Measurements from ENCODE around the gene NDUFV1. TPM values are rescaled to one million over a fixed set of nuclear protein-coding genes. Genes with fewer than 3 reads are reported as not detected.

The NDUFV1 gene
- total and polyA plus RNA-seq, 7 donors, result 152 to 286 (median 217) TPM

DNA sequence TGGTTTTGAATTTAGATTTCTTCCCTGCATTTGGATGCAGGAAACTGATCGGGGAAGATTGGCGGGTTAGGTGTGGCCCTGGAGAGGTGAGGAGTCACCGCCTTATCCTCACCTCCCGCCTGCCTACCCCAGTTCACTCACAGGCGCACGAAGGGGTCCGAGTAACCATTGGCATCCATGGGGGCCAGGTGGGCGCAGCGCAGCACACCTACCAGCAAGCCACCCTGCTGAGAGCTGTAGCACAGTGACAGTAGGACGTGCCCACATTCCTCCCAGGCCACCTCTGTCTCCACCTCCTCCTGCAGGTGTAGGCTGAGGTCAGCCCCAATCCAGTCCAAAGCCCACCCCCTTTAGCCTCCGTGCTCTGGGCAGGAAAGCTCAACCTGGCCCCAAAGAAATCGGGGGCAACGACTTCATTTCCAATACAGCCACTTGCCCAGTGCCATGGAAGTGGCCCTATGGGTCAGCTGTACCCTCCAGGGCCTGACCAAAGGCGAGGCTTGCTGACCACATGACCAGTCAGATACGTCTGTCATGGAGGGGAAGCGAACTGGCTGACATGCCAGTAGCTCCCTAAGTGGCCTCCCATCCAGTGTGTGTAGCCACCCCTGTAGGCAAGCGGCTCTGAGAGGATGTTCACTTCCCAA is 6.7 kb downstream of the NDUFV1 start:
- intact Hi-C loops (cut with DNase I), result no loop called here
- peak overlapping the region in 3 of 4 donors; percentile 40 to 47 (median 45) for H3K27ac ChIP-seq
- H3K36me3 ChIP-seq, result peaks cover 20 to 49% (median 30%) of the 10 kb centered on the region in 4 donors

DNA sequence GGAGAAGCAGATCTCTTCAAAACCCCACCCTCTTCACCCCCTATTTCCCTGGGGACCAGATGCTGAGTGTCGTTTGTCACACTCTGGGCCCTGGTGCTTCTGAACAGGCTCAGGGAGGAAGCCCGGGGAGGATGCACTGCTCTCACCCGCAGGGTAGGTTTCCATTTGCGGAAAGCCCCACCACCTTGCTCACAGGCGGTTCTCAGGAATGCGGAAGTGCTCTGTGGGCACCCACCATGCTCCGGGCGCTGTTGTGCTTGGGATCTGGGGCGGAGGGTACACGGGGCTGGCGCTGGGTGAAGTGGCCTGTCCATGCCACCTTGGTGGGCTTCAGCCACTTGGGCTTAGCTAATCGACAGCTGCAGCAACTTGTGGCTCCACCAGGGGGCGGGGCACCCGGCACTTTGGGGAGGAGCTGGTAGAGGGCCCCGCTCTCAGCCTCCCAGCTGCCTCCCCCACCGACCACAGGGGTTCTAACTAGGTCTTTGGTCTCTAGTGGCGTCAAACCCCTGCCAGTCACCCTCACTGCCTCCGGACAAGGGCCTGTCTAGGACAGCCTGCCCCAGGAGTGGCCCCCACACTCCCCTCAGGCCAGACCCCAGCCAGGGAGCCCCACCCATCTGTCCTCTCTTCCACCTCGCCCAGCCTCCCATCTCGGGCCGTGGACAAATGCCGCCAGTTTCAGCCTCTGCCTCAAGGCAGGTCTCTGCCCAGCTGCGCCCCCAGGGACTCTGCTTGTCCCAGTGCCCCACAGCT is 7.4 kb downstream of the NDUFV1 start:
- TF ChIP-seq EP300 (IDR thresholded peaks at IDR 0.05) (no peak), POLR2A (IDR thresholded peaks at IDR 0.05) (no peak), POLR2AphosphoS5 (IDR thresholded peaks at IDR 0.05) (peak in 1 of 4 donors; percentile 23)
- TF ChIP-seq, protein P1, sequence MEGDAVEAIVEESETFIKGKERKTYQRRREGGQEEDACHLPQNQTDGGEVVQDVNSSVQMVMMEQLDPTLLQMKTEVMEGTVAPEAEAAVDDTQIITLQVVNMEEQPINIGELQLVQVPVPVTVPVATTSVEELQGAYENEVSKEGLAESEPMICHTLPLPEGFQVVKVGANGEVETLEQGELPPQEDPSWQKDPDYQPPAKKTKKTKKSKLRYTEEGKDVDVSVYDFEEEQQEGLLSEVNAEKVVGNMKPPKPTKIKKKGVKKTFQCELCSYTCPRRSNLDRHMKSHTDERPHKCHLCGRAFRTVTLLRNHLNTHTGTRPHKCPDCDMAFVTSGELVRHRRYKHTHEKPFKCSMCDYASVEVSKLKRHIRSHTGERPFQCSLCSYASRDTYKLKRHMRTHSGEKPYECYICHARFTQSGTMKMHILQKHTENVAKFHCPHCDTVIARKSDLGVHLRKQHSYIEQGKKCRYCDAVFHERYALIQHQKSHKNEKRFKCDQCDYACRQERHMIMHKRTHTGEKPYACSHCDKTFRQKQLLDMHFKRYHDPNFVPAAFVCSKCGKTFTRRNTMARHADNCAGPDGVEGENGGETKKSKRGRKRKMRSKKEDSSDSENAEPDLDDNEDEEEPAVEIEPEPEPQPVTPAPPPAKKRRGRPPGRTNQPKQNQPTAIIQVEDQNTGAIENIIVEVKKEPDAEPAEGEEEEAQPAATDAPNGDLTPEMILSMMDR (IDR thresholded peaks at IDR 0.05), result peak; percentile 10 to 69 (median 48)
- Histone ChIP-seq H3K27me3 (peaks cover 8 to 26% (median 25%) of the 10 kb centered on the region in 3 donors), H3K27ac (peak overlapping the region; percentile 40 to 47 (median 46)), H3K4me1 (peaks cover 0 to 16% (median 11%) of the 10 kb centered on the region in 4 donors), H3K9me3 (no peaks in the 10 kb centered on the region), H3K36me3 (peaks cover 18 to 42% (median 28%) of the 10 kb centered on the region in 4 donors), H3K4me3 (peak overlapping the region; percentile 1 to 49 (median 38))
- peak; percentile 79 for DNase-seq
- WGBS, 2 donors, result 12% methylated on average over 23 of the region's 23 CpGs
- intact Hi-C loops (cut with DNase I), result no loop called here

More for the DNA sequence above, 6.7 kb downstream of the NDUFV1 start:
- no peaks in the 10 kb centered on the region for H3K9me3 ChIP-seq
- DNase-seq, result no peak
- H3K4me1 ChIP-seq, result peaks cover 0 to 16% (median 12%) of the 10 kb centered on the region in 4 donors
- TF ChIP-seq POLR2A (IDR thresholded peaks at IDR 0.05), result no peak
- TF ChIP-seq, protein P1 (IDR thresholded peaks at IDR 0.05), result no peak
- no peak for TF ChIP-seq POLR2AphosphoS5 (IDR thresholded peaks at IDR 0.05)
- no peak for TF ChIP-seq EP300 (IDR thresholded peaks at IDR 0.05)
- WGBS, 2 donors, result 83 to 85% methylated on average over 17 of the region's 17 CpGs
- peaks cover 8 to 26% (median 25%) of the 10 kb centered on the region in 3 donors for H3K27me3 ChIP-seq
- H3K4me3 ChIP-seq, result peak overlapping the region in 3 of 4 donors; percentile 31 to 49 (median 44)

DNA sequence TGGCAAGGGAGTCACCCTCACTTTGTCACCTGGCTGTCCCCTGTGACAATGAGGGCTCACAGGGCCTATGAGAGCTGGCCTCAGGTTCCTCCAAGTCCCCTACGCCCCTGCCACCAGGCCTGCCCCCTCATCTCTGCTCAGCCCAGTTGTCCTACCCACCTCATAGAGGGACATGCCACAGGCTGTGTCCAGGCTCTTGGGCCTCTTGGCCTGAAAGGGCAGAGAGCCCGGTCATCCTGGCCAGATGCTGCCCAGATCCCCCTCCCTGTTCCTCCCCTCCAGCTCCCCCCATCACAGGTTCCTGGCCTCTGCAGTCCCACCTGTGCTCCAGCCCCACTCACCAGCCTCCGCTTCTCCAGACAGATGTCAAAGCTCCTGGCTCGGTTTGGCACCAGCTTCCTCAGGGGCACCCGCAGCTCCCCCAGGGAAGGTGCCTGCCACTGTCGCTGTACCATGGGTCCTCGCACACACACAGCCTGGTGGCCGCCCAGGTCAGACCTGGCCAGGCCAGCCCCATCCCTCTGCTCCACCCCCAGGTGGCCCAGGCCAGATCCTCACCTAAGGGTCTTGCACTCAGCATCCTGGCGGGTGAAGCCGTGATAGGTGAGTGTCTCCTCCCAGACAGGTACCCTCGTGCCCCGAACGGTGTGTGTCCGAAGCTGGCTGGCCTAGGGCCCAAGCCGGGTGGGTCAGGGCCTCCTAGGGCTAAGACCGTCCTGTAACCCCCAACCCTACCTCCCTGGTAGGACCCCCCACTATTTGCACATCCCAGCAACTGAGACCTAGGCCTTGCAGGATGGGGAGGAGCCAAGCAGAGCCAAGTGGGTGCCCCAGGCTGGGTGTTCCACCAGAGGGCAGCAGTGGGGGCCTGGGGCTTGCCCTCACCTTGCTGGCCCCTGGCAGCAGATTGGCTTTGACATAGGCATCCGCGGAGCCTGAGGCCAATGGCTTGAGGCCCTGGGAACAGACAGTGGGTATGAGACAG is 8.3 kb downstream of the NDUFV1 start:
- WGBS, 2 donors, result 82 to 88% methylated on average over 18 of the region's 18 CpGs

More for the DNA sequence above, 8.3 kb downstream of the NDUFV1 start:
- H3K9me3 ChIP-seq, result no peaks in the 10 kb centered on the region
- H3K4me3 ChIP-seq, result peak overlapping the region in 1 of 4 donors; percentile 44
- peaks cover 0 to 16% (median 11%) of the 10 kb centered on the region in 4 donors for H3K4me1 ChIP-seq
- intact Hi-C loops (cut with DNase I), result no loop called here
- peaks cover 8 to 26% (median 25%) of the 10 kb centered on the region in 3 donors for H3K27me3 ChIP-seq
- no peak for DNase-seq
- peaks cover 13 to 34% (median 26%) of the 10 kb centered on the region in 4 donors for H3K36me3 ChIP-seq
- TF ChIP-seq POLR2AphosphoS5 (IDR thresholded peaks at IDR 0.05) (no peak), POLR2A (IDR thresholded peaks at IDR 0.05) (no peak)
- TF ChIP-seq, protein P1 (IDR thresholded peaks at IDR 0.05), result peak in 1 of 4 experiments; percentile 21
- H3K27ac ChIP-seq, result peak overlapping the region in 1 of 4 donors; percentile 47

Measured in sigmoid colon (tissue), 7 donors.